ENCODE results near the gene HIP1.

HIP1 gene

DNA sequence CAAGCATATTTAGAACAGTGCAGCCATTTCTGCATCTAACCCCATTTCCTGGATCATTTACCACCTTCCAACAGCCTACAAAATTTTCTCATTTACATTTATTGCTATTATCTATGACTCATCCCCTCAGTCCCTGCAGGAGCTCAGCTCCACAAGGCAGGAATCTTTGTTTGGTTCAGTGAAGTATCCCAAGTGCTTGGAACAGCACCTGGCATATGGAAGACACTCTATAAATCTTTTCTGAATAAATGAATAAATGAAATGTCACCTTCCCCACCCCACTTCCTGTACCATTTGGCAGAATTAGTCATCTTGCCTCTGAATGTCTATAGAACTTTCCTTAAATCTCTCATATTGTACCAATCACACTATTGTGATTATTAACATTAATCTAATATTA lies 110.7 kb downstream of the HIP1 start:
- H3K36me3 ChIP-seq (ENCODE audit: control insufficient read depth, low read depth, low read length) = peaks cover 17% of the 10 kb centered on the region
- peaks cover 12% of the 10 kb centered on the region for H3K4me1 ChIP-seq (ENCODE audit: control insufficient read depth, low read depth, low read length)
- H3K9me3 ChIP-seq (ENCODE audit: control insufficient read depth, low read depth, low read length) = no peaks in the 10 kb centered on the region
- no peak overlapping the region for H3K4me3 ChIP-seq (ENCODE audit: low read length)
- no peak overlapping the region for H3K9ac ChIP-seq (ENCODE audit: low read length)
- no peak overlapping the region for H3K27ac ChIP-seq (ENCODE audit: low read length)
- no peaks in the 10 kb centered on the region for H3K27me3 ChIP-seq (ENCODE audit: control insufficient read depth, insufficient read depth, low read length)

DNA sequence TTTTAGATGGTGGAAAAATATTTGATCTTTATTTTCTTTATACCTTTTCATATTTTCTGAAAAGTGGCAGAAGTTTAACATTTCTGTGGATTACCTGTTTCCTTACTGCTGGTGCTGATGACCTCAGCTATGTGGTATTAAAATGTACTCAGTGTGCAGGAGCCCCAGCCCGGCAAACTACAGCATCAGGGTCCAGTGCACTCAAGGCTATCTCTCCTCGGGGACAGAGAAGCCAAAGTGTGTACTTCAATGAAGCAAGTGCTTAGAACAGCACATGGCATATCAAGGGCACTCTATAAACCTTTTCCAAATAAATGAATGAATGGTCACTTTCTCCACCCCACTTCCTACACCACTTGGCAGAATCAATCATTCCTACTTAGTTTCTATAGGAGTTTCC lies 111.8 kb downstream of the HIP1 start:
- Histone ChIP-seq H3K9ac (ENCODE audit: low read length) (no peak overlapping the region), H3K27ac (ENCODE audit: low read length) (no peak overlapping the region), H3K4me1 (ENCODE audit: control insufficient read depth, low read depth, low read length) (peaks cover 9% of the 10 kb centered on the region), H3K9me3 (ENCODE audit: control insufficient read depth, low read depth, low read length) (no peaks in the 10 kb centered on the region), H3K4me3 (ENCODE audit: low read length) (no peak overlapping the region), H3K36me3 (ENCODE audit: control insufficient read depth, low read depth, low read length) (peaks cover 11% of the 10 kb centered on the region), H3K27me3 (ENCODE audit: control insufficient read depth, insufficient read depth, low read length) (no peaks in the 10 kb centered on the region)

DNA sequence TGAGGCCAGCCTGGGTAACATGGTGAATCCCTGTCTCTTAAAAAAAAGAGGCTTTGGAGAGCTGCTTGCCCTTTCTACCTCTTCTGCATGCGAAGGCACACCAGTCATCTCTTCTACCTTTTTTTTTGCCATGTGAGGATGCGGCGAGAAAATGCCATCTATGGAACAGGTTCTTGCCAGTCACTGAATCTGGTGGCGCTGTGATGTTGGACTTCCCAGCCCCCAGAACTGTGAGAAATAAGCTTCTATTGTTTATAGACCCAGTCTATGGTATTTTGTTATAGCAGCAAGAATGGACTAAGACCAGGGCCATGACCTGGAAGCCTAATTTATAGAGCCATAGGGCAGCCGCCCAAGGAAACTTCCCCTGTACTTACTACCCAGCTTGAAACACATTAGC lies 112.9 kb downstream of the HIP1 start:
- Histone ChIP-seq H3K36me3 (ENCODE audit: control insufficient read depth, low read depth, low read length) (peaks cover 12% of the 10 kb centered on the region), H3K4me1 (ENCODE audit: control insufficient read depth, low read depth, low read length) (peaks cover 7% of the 10 kb centered on the region), H3K27me3 (ENCODE audit: control insufficient read depth, insufficient read depth, low read length) (no peaks in the 10 kb centered on the region), H3K27ac (ENCODE audit: low read length) (no peak overlapping the region), H3K9ac (ENCODE audit: low read length) (no peak overlapping the region), H3K4me3 (ENCODE audit: low read length) (no peak overlapping the region), H3K9me3 (ENCODE audit: control insufficient read depth, low read depth, low read length) (no peaks in the 10 kb centered on the region)

DNA sequence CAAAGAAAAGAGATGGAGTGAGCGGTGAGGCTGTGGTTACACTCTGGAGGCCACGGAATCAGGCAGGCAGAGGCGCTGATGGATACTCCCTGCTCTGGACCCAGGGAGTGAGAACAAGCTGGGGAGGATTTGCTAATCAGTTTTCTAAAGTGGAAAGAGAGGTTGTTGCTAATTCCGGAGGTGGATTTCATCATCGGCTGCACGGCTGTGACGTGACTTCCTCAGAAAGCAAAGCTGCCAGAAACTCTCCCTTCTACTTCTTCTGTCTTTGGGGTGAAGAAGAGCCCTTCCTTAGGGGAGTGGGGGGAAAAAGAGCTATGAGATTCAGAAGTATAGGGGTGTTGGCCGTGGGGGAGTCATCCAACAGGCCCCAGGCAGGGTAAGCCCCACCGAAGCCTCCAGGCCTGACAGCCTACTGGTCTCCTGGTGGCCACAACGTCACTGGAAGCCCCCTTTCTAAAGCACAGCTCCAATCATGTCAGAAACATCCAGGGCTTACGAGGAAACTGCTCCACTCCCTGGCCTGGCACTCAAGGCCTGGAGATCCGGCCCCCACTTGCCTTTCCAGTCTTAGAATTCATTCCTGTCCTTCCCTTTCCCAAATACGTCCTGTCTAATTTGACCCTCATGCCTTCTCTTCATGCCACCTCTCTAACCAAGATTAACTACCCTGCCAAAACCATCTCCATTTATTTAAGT lies 114.5 kb downstream of the HIP1 start:
- Histone ChIP-seq H3K4me3 (ENCODE audit: low read length) (no peak overlapping the region), H3K9me3 (ENCODE audit: control insufficient read depth, low read depth, low read length) (no peaks in the 10 kb centered on the region), H3K27me3 (ENCODE audit: control insufficient read depth, insufficient read depth, low read length) (no peaks in the 10 kb centered on the region), H3K36me3 (ENCODE audit: control insufficient read depth, low read depth, low read length) (peaks cover 12% of the 10 kb centered on the region), H3K9ac (ENCODE audit: low read length) (no peak overlapping the region), H3K4me1 (ENCODE audit: control insufficient read depth, low read depth, low read length) (peaks cover 7% of the 10 kb centered on the region), H3K27ac (ENCODE audit: low read length) (no peak overlapping the region)

DNA sequence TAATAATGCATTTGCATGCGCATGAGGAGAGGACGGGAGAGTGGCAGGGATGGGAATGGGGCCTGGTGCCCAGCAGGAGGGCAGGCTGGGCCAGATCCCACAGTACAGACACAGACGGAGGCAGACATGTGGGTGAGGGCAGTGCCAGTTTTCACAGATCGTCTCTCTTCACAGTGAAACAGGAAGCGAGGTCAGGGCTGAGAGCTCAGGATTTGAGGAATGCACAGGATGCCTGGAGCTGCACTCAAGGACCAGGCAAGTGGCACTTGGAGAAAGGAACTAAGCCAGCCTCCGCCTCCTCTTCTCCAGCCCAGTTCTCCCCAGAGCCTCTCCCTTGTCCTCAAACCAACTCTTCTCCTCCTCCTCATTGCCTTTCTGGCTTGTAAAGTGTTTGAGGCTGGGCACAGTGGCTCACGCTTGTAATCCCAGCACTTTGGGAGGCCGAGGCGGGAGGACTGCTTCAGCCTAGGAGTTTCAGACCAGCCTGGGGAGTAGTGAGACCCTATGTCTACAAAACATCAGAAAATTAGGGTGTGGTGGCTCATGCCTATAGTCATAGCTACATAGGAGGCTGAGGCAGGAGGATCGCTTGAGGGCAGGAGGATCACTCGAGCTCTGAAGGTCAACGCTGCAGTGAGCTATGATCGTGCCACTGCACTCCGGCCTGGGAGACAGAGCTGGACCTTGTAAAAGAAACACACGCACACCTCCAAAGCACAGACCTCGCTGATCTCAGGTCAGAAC lies 115.2 kb downstream of the HIP1 start:
- H3K4me1 ChIP-seq (ENCODE audit: control insufficient read depth, low read depth, low read length) = peaks cover 7% of the 10 kb centered on the region
- peaks cover 12% of the 10 kb centered on the region for H3K36me3 ChIP-seq (ENCODE audit: control insufficient read depth, low read depth, low read length)
- no peaks in the 10 kb centered on the region for H3K27me3 ChIP-seq (ENCODE audit: control insufficient read depth, insufficient read depth, low read length)
- no peaks in the 10 kb centered on the region for H3K9me3 ChIP-seq (ENCODE audit: control insufficient read depth, low read depth, low read length)
- no peak overlapping the region for H3K27ac ChIP-seq (ENCODE audit: low read length)
- no peak overlapping the region for H3K9ac ChIP-seq (ENCODE audit: low read length)
- no peak overlapping the region for H3K4me3 ChIP-seq (ENCODE audit: low read length)

DNA sequence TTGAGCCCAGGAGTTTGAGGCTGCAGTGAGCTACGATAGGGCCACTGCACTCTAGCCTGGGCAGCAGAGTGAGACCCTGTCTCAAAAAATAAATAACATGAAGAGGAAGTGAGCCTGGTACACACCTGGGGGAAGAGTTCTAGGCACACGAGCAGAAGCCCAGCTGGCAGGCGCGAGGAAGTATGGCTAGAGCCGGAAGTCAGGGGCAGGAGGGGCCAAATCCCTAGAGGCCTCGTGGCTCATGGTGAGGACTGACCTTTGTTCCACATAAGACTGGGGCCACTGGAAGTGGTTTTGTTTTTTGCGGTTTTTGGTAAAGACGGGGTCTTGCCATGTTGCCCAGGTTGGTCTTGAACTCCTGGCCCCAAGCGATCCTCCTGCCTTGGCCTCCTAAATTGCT lies 117.6 kb downstream of the HIP1 start:
- peaks cover 8% of the 10 kb centered on the region for H3K36me3 ChIP-seq (ENCODE audit: control insufficient read depth, low read depth, low read length)
- no peak overlapping the region for H3K9ac ChIP-seq (ENCODE audit: low read length)
- H3K27ac ChIP-seq (ENCODE audit: low read length) = no peak overlapping the region
- H3K4me3 ChIP-seq (ENCODE audit: low read length) = no peak overlapping the region
- H3K4me1 ChIP-seq (ENCODE audit: control insufficient read depth, low read depth, low read length) = peaks cover 7% of the 10 kb centered on the region
- H3K9me3 ChIP-seq (ENCODE audit: control insufficient read depth, low read depth, low read length) = no peaks in the 10 kb centered on the region
- no peaks in the 10 kb centered on the region for H3K27me3 ChIP-seq (ENCODE audit: control insufficient read depth, insufficient read depth, low read length)

DNA sequence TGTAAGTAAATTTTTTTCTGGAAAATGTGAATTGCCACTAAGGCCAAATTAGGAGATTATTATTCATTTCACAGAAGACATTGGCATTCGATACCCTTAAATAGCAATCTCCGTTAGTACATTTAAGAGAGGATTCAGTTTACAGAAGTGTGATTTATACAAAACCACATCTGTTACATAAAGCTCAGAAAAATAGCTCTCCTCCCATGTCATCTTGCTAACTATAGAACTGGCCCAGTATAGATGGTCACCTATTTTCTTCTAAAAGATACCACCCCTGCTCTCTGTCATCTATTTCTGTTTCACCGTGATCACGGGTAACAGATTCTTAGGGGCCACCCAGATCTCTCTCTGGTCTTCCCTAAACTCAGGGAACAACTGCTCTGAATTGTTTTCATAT lies 119.1 kb downstream of the HIP1 start:
- H3K27me3 ChIP-seq (ENCODE audit: control insufficient read depth, insufficient read depth, low read length) = no peaks in the 10 kb centered on the region
- H3K4me3 ChIP-seq (ENCODE audit: low read length) = no peak overlapping the region
- H3K27ac ChIP-seq (ENCODE audit: low read length) = no peak overlapping the region
- peaks cover 7% of the 10 kb centered on the region for H3K4me1 ChIP-seq (ENCODE audit: control insufficient read depth, low read depth, low read length)
- no peaks in the 10 kb centered on the region for H3K9me3 ChIP-seq (ENCODE audit: control insufficient read depth, low read depth, low read length)
- no peak overlapping the region for H3K9ac ChIP-seq (ENCODE audit: low read length)
- H3K36me3 ChIP-seq (ENCODE audit: control insufficient read depth, low read depth, low read length) = peaks cover 8% of the 10 kb centered on the region

DNA sequence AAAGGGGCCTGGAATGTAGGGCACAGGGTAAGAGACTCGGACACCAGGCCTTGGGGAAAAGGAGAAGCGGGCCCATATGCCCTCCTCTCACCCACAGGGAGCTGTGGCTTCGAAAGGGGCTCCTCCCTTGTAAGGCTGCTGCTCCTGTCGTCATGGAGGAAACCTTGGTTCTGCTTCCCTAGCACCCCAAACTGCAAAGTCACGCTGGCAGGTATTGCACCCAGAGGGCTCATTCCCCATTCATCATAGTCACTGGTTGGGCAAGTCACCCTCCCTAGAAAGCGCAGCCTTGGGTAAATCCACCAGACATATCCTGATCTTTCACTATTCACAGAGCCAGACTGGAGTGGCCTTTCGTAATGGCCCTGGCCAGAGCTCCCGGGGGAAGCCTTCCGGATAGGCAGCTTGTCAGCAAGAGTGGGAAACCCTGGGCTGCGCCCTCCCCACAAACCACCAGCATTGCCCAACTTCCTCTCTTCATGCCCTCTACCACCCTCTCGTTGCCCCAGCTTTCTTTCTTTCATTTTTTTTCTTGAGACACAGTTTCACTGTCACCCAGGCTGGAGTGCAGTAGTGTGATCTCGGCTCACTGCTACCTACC lies 121.0 kb downstream of the HIP1 start:
- H3K4me3 ChIP-seq (ENCODE audit: low read length) = no peak overlapping the region
- no peak overlapping the region for H3K27ac ChIP-seq (ENCODE audit: low read length)
- no peaks in the 10 kb centered on the region for H3K9me3 ChIP-seq (ENCODE audit: control insufficient read depth, low read depth, low read length)
- H3K9ac ChIP-seq (ENCODE audit: low read length) = no peak overlapping the region
- no peaks in the 10 kb centered on the region for H3K4me1 ChIP-seq (ENCODE audit: control insufficient read depth, low read depth, low read length)
- H3K27me3 ChIP-seq (ENCODE audit: control insufficient read depth, insufficient read depth, low read length) = no peaks in the 10 kb centered on the region
- peaks cover 8% of the 10 kb centered on the region for H3K36me3 ChIP-seq (ENCODE audit: control insufficient read depth, low read depth, low read length)

DNA sequence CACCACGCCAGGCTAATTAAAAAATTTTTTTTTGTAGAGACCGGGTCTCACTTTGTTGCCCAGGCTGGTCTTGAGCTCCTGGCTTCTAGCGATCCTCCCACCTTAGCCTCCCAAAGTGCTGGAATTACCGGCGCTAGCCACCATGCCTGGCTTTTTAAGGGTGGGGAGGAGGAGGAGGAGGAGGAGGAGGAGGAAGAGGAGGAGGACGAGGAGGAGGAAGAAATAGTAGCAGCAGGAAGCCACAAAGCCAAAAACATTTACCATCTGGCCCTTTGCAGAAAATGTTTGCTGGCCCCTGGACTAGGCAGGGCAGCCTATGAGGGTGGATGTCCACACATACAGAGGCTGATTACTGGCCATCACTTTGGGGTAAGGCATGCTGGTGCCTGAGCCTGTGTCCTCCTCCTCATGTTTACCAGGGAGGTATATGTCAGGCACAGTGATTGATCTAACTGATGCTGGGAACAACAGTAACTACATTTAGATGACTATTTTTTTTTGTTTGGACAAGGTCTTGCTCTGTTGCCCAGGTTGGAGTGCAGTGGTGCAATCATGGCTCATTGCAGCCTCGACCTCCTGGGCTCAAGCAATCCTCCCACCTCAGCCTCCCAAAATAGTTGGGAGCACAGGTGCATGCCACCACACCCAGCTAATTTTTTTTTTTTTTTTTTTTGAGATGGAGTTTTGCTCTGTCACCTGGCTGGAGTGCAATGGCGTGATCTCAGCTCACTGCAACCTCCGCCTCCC lies 122.1 kb downstream of the HIP1 start:
- no peaks in the 10 kb centered on the region for H3K27me3 ChIP-seq (ENCODE audit: control insufficient read depth, insufficient read depth, low read length)
- peaks cover 5% of the 10 kb centered on the region for H3K4me1 ChIP-seq (ENCODE audit: control insufficient read depth, low read depth, low read length)
- H3K27ac ChIP-seq (ENCODE audit: low read length) = no peak overlapping the region
- H3K9me3 ChIP-seq (ENCODE audit: control insufficient read depth, low read depth, low read length) = no peaks in the 10 kb centered on the region
- no peak overlapping the region for H3K9ac ChIP-seq (ENCODE audit: low read length)
- H3K36me3 ChIP-seq (ENCODE audit: control insufficient read depth, low read depth, low read length) = peaks cover 7% of the 10 kb centered on the region
- H3K4me3 ChIP-seq (ENCODE audit: low read length) = no peak overlapping the region

DNA sequence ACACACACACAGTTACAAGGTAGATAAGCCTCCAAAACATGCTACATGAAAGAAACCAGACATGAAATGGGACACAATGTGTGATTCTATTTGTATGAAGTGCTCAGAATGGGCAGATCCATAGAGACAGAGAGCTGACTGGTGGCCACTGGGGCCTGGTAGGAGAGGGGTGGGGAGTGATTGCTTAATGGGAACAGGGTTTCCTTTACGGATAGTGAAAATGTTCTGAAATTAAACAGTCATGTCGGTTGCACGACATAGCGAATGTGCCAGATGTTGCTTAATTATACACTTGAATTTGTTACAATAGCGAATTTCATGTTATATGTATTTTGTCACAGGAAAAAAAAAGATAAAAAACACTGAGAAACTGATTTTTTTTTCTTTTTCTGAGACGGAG lies 124.3 kb downstream of the HIP1 start:
- H3K27ac ChIP-seq (ENCODE audit: low read length) = no peak overlapping the region

DNA sequence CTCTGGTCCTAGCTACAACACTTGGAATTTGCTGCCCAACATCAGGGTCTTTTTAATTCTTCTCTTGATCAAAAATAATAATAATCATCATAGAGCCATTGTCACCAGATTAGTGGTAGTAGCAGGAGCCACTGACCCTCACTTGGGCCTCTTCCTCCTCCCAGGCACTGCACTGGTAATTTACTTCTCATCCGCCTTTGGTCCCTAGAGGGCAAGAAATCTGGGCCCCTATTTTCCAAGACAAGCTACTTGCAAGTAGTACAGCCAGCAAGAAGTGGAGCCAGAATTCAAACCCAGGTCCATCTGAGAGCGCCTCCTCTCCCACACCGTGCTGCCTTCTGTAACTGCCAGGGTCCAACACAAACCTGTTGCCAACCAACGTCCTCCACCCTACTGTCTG lies 125.4 kb downstream of the HIP1 start:
- Histone ChIP-seq H3K9me3 (ENCODE audit: control insufficient read depth, low read depth, low read length) (no peaks in the 10 kb centered on the region), H3K36me3 (ENCODE audit: control insufficient read depth, low read depth, low read length) (no peaks in the 10 kb centered on the region), H3K4me1 (ENCODE audit: control insufficient read depth, low read depth, low read length) (peaks cover 7% of the 10 kb centered on the region), H3K9ac (ENCODE audit: low read length) (no peak overlapping the region), H3K27me3 (ENCODE audit: control insufficient read depth, insufficient read depth, low read length) (no peaks in the 10 kb centered on the region), H3K27ac (ENCODE audit: low read length) (no peak overlapping the region), H3K4me3 (ENCODE audit: low read length) (no peak overlapping the region)

More for the DNA sequence above, 124.3 kb downstream of the HIP1 start:
- H3K9ac ChIP-seq (ENCODE audit: low read length) = no peak overlapping the region
- no peaks in the 10 kb centered on the region for H3K9me3 ChIP-seq (ENCODE audit: control insufficient read depth, low read depth, low read length)
- H3K4me1 ChIP-seq (ENCODE audit: control insufficient read depth, low read depth, low read length) = peaks cover 7% of the 10 kb centered on the region
- no peaks in the 10 kb centered on the region for H3K36me3 ChIP-seq (ENCODE audit: control insufficient read depth, low read depth, low read length)
- H3K27me3 ChIP-seq (ENCODE audit: control insufficient read depth, insufficient read depth, low read length) = no peaks in the 10 kb centered on the region
- no peak overlapping the region for H3K4me3 ChIP-seq (ENCODE audit: low read length)

All from iPS-18a (cell line).